HG02870 (cell line): ENCODE data around the gene KLK15.

ENCODE experiments used
- ATAC-seq: cut with Tn5 transposase; IDR thresholded peaks from one replicate; pipeline ENCODE4 v1.9.1; 2021; ENCODE audit warnings: mild to moderate bottlenecking, moderate library complexity; ENCODE audit not compliant: unreplicated experiment

The KLK15 gene

GRCh38 chr19:50843701-50844221, 10.4 kb upstream of the KLK15 start:
- no peak for ATAC-seq

- no peak for ATAC-seq
Observed at GRCh38 chr19:50843205-50843604, 9.8 kb upstream of the KLK15 start.

GRCh38 chr19:50842130-50842529, 8.8 kb upstream of the KLK15 start:
- no peak for ATAC-seq

GRCh38 chr19:50839712-50840655, 6.6 kb upstream of the KLK15 start:
- ATAC-seq: no peak

GRCh38 chr19:50838239-50838638, 4.9 kb upstream of the KLK15 start:
- ATAC-seq: no peak

- ATAC-seq: no peak
Observed at GRCh38 chr19:50837300-50837699, 3.9 kb upstream of the KLK15 start.

GRCh38 chr19:50836543-50837195, 3.3 kb upstream of the KLK15 start:
- ATAC-seq: no peak

GRCh38 chr19:50835785-50836542, 2.6 kb upstream of the KLK15 start:
- ATAC-seq: peak; percentile 63

GRCh38 chr19:50835103-50835784, 1.9 kb upstream of the KLK15 start:
- no peak for ATAC-seq

GRCh38 chr19:50833802-50834167, 411 bp upstream of the KLK15 start:
- ATAC-seq: no peak

- ATAC-seq: no peak
Observed at GRCh38 chr19:50832666-50833065, 708 bp downstream of the KLK15 start.

- no peak for ATAC-seq
Observed at GRCh38 chr19:50831026-50831396, 2.4 kb downstream of the KLK15 start.

- ATAC-seq: no peak
Observed at GRCh38 chr19:50830266-50831025, 2.9 kb downstream of the KLK15 start.

- no peak for ATAC-seq
Observed at GRCh38 chr19:50829801-50830200, 3.6 kb downstream of the KLK15 start.

- no peak for ATAC-seq
Observed at GRCh38 chr19:50827476-50827875, 5.9 kb downstream of the KLK15 start.

GRCh38 chr19:50826492-50827240, 6.7 kb downstream of the KLK15 start:
- ATAC-seq: no peak

- no peak for ATAC-seq
Observed at GRCh38 chr19:50823389-50824042, 9.9 kb downstream of the KLK15 start, which contains the start of gene KLK1. Gene KLK1, minus strand, starts transcription at chr19:50823787. Its CDS starts 39 bp downstream, at chr19:50823748.

- ATAC-seq: no peak
Observed at GRCh38 chr19:50822661-50823208, 10.6 kb downstream of the KLK15 start.
